Breast epithelium (tissue), 4 donors: Measurements from ENCODE around the gene ZDHHC16. TPM values are rescaled to one million over a fixed set of nuclear protein-coding genes. Genes with fewer than 3 reads are reported as not detected.

Experiments
- DNase-seq, 2 donors: peaks; one replicate each; pipeline ENCODE4 v3.0.0-alpha.2; 2019; ENCODE audit warnings: low spot score in 2 of 2
- H3K27ac ChIP-seq, 2 donors: fragments of 200-600 bp; sonication (generic) in 1 of 2; one replicate each; pipeline ENCODE4 v1.5.1; 2016 to 2019; ENCODE audit warnings: mild to moderate bottlenecking in 1 of 2
- H3K27me3 ChIP-seq, 2 donors: fragments of 200-600 bp; sonication (generic) in 1 of 2; one replicate each; pipeline versions ENCODE4 v1.5.1 to v1.6.0; 2017 to 2019; ENCODE audit warnings: control low read depth in 1 of 2, mild to moderate bottlenecking in 1 of 2
- H3K36me3 ChIP-seq: fragments of 200-600 bp; one replicate; pipeline ENCODE4 v1.5.1; 2019
- H3K4me1 ChIP-seq, 2 donors: fragments of 200-600 bp; sonication (generic); one replicate each; pipeline ENCODE4 v1.5.1; 2016 to 2019; ENCODE audit warnings: control low read depth in 1 of 2
- H3K4me3 ChIP-seq, 3 donors: fragments of 200-600 bp; sonication (generic); 1 replicate in 2 of 3; 2 replicates in 1 of 3; pipeline ENCODE4 v1.5.1; 2016 to 2019; ENCODE audit warnings: mild to moderate bottlenecking in 3 of 3, moderate library complexity in 2 of 3
- H3K9me3 ChIP-seq, 2 donors: fragments of 200-600 bp; sonication (generic) in 1 of 2; one replicate each; pipeline ENCODE4 v1.5.1; 2016 to 2019; ENCODE audit warnings: control low read depth in 1 of 2
- POLR2A ChIP-seq: fragments of 450-650 bp; IDR thresholded peaks from one replicate; pipeline ENCODE4 v1.6.1; 2016; ENCODE audit warnings: antibody characterized with exemption, mild to moderate bottlenecking, moderate library complexity
- POLR2AphosphoS5 ChIP-seq, 3 donors: sonication (generic); formaldehyde crosslinking; IDR thresholded peaks; one replicate each; pipeline ENCODE4 v1.6.1; 2017; ENCODE audit warnings: antibody characterized with exemption in 3 of 3
- intact Hi-C: fragments of 100-400 bp; cut with DNase I; formaldehyde crosslinking; loops from one replicate; pipeline ENCODE4 v1.15.1; 2023; ENCODE audit warnings: low total_unique reads
- total RNA-seq, 3 donors: library from RNA; depleted of rRNA; stranded (reverse); fragments of >200 nt; gene quantifications; one replicate each; pipeline ENCODE4 v1.1.0, GENCODE V29; 2016
- TF ChIP-seq, protein P1 (sequence below), 3 donors: fragments of 450-650 bp; IDR thresholded peaks; one replicate each; pipeline ENCODE4 v1.5.1; 2016 to 2017; ENCODE audit warnings: antibody characterized with exemption in 3 of 3, mild to moderate bottlenecking in 3 of 3, moderate library complexity in 3 of 3

The ZDHHC16 gene
- total RNA-seq = 10 to 100 TPM; 21.6 to 53.1 (median 44.6) TPM

DNA sequence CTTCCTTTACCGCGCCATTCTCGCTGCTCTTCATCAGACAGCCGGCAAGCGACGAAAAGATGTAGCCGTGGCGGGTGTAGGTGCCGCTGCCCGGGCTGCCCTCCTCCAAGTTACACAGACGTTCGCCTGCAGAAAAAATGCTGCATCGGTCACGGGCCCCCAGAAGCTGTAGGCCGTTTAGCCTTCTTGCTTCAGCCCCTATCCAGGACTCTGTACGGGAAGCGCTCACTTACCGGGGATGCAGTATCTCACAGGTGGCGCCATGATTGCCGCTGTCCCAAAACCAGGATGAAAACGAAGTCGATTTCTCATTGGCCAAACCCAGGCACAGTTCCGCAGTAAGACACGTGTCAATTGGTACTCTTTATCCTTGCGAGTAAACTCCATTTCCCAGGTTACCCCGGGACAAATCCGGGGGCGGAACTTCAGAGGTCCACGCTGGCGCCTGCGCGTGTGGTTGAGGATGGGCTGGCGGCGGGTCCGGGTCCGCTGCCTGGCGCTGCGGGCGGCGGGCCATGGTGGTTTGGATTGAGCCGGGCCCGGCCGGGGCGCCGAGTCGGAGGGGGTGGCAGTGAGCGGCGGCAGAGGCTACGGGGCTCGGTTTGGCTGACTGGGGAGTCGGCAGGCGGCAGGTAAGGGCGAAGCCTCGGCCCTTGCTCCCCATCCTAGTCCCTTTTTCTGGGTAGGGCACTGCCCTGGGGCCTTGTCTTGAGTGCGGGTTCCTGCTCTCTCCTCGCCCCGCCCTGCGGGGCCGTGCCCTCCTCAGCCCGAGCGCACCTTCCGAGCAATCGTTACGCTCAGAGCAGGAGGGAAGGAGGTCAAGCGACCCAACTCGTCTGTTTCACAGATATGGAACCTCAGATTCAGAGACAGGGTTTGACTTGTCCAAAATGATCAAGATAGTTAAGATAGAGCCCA lies at the start of gene ZDHHC16, which contains the start of gene EXOSC1:
TSS of gene ZDHHC16 (plus strand) at position 454 of the 918 bp plus-strand sequence. CDS start 5,501 bp downstream, outside the sequence.
TSS of gene EXOSC1 (minus strand) at position 285 of the 918 bp plus-strand sequence. CDS start at position 264, 21 bp downstream.
- H3K36me3 ChIP-seq = no peaks in the 10 kb centered on the region
- H3K27me3 ChIP-seq = no peaks in the 10 kb centered on the region
- H3K4me3 ChIP-seq = peak within 1 kb of the TSS; percentile 85 to 93 (median 92)
- H3K27ac ChIP-seq = peak within 1 kb of the TSS; percentile 71 to 80
- no peak for TF ChIP-seq POLR2A
- peak in 1 of 3 donors; percentile 56 for TF ChIP-seq POLR2AphosphoS5 (IDR thresholded peaks at IDR 0.05)
- TF ChIP-seq, protein P1, sequence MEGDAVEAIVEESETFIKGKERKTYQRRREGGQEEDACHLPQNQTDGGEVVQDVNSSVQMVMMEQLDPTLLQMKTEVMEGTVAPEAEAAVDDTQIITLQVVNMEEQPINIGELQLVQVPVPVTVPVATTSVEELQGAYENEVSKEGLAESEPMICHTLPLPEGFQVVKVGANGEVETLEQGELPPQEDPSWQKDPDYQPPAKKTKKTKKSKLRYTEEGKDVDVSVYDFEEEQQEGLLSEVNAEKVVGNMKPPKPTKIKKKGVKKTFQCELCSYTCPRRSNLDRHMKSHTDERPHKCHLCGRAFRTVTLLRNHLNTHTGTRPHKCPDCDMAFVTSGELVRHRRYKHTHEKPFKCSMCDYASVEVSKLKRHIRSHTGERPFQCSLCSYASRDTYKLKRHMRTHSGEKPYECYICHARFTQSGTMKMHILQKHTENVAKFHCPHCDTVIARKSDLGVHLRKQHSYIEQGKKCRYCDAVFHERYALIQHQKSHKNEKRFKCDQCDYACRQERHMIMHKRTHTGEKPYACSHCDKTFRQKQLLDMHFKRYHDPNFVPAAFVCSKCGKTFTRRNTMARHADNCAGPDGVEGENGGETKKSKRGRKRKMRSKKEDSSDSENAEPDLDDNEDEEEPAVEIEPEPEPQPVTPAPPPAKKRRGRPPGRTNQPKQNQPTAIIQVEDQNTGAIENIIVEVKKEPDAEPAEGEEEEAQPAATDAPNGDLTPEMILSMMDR (IDR thresholded peaks at IDR 0.05) = no peak
- DNase-seq = peak; percentile 83 to 93
- H3K9me3 ChIP-seq = no peaks in the 10 kb centered on the region
- H3K4me1 ChIP-seq = peaks cover 4 to 20% of the 10 kb centered on the region in 2 donors
- intact Hi-C loops = no loop called here

DNA sequence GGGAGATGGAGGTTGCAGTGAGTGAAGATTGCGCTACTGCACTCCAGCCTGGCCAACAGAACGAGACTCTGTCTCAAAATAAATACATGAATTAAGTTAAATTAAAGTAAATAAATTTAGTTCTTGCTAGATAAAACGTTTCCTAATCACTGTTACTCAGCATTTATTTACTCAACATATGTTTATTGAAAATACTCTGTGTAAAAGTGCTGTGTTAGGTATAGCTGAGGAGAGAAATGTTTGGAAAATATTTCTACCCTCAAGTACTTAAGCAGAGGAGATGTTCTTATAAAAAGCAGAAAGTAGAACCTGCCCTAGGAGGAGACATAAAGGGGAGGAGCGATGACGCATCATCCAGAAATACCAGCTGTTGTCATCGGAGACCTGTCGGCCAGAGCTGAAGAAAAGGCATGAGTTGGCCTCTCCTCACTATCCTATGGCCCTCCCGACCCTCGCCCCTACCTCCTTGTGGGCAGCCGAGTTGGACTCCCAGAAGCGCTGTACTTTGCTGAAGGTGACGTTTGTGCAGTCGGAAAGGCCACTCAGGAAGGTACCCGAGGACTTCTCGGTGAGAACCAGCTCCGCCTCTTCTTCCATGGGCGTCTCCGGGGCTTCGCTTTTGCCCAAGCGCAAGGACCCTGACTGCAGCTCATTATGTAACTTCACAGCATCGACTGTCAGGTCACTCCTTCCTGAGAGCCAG lies 46.0 kb upstream of the ZDHHC16 start:
- H3K9me3 ChIP-seq = no peaks in the 10 kb centered on the region
- no peaks in the 10 kb centered on the region for H3K27me3 ChIP-seq
- H3K4me1 ChIP-seq = peaks cover 5 to 6% of the 10 kb centered on the region in 2 donors
- H3K36me3 ChIP-seq = no peaks in the 10 kb centered on the region
- H3K4me3 ChIP-seq = peak overlapping the region; percentile 76 to 82 (median 79)
- TF ChIP-seq, protein P1 (IDR thresholded peaks at IDR 0.05) = no peak
- TF ChIP-seq POLR2A (no peak), POLR2AphosphoS5 (IDR thresholded peaks at IDR 0.05) (peak in 1 of 3 donors; percentile 41)
- intact Hi-C loops = no loop called here
- no peak for DNase-seq
- peak overlapping the region; percentile 85 for H3K27ac ChIP-seq

DNA sequence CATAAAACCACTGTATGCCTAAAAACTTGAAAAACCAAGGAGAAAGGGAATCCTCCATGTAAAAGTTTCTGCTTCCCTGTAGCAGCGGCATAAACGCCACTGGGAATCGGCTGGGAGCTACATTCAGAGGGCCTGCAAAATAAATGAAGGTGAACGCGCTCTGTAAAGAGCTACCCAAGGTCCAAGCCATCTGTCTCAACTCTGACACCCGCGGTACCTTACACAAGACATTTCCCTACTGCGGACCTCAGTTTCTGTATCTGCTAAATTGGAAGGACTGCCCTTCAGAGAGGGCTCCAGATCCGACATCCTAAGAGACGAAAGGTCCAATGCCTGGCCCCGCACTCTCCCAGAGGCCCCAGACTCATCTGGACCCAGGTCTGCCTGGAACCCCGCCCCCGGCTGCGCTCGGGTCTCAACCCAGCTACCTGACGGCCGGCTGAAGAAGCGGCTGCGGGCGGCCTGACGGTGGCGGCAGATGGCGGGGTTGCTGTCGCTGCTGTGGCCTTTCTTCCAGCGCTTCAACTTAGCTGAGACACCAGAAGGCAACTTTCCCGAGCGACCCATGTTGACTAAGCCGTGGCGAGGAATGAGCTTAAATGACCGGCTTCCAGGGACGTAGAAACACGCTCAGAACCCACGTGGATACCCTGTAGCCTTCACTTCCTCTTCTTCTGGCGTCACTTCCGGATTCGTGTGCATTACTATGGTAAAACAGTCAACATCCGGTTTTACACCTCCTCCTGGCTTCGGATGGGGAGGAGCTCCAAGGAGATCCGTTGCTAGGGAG lies 45.1 kb upstream of the ZDHHC16 start, which contains the start of gene RRP12:
TSS of gene RRP12 (minus strand) at position 676 of the 790 bp plus-strand sequence. CDS start at position 567, 109 bp downstream.
- peaks cover 5 to 6% of the 10 kb centered on the region in 2 donors for H3K4me1 ChIP-seq
- H3K9me3 ChIP-seq = no peaks in the 10 kb centered on the region
- peak; percentile 71 to 89 for DNase-seq
- intact Hi-C loops = no loop called here
- no peaks in the 10 kb centered on the region for H3K36me3 ChIP-seq
- H3K4me3 ChIP-seq = peak within 1 kb of the TSS; percentile 76 to 82 (median 79)
- peak within 1 kb of the TSS; percentile 85 for H3K27ac ChIP-seq
- H3K27me3 ChIP-seq = no peaks in the 10 kb centered on the region
- TF ChIP-seq, protein P1 (IDR thresholded peaks at IDR 0.05) = peak in 1 of 3 donors; percentile 14
- peak; percentile 44 to 84 (median 76) for TF ChIP-seq POLR2AphosphoS5 (IDR thresholded peaks at IDR 0.05)
- TF ChIP-seq POLR2A = peak; percentile 14

DNA sequence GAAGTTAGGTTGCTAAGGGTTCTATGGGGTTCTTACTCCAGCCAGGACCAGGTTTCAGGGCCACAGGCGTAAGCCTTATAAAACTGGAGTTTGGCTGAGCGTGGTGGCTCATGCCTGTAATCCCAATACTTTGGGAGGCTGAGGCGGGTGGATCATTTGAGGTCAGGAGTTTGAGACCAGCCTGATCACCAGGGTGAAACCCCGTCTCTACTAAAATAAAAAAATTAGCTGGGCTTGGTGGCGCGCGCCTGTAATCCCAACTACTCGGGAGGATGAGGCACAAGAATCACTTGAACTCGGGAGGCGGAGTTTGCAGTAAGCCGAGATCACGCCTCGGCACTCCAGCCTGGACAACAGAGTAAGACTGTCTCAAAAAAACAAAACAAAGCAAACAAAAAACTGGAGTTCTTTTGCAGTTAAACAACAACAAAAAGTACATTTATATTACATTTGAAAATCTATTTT lies 44.5 kb upstream of the ZDHHC16 start:
- Histone ChIP-seq H3K27ac (peak overlapping the region; percentile 85), H3K27me3 (no peaks in the 10 kb centered on the region), H3K36me3 (no peaks in the 10 kb centered on the region), H3K4me1 (peaks cover 5 to 6% of the 10 kb centered on the region in 2 donors), H3K4me3 (peak overlapping the region; percentile 76 to 82 (median 79)), H3K9me3 (no peaks in the 10 kb centered on the region)
- intact Hi-C loops = no loop called here
- TF ChIP-seq, protein P1 (IDR thresholded peaks at IDR 0.05) = no peak
- TF ChIP-seq POLR2A = no peak
- no peak for TF ChIP-seq POLR2AphosphoS5 (IDR thresholded peaks at IDR 0.05)
- no peak for DNase-seq
